HCEC 1CT (cell line): ENCODE measurements around the gene KNDC1.
"Not testable (repeated sequence)": the region's sequence is repeated elsewhere in the genome, so short reads cannot be mapped to it uniquely, and the experiment has no call there.

ENCODE experiments used
- DNase-seq: peaks from one replicate; pipeline ENCODE4 v3.0.0-alpha.2; 2017

KNDC1 gene

DNA sequence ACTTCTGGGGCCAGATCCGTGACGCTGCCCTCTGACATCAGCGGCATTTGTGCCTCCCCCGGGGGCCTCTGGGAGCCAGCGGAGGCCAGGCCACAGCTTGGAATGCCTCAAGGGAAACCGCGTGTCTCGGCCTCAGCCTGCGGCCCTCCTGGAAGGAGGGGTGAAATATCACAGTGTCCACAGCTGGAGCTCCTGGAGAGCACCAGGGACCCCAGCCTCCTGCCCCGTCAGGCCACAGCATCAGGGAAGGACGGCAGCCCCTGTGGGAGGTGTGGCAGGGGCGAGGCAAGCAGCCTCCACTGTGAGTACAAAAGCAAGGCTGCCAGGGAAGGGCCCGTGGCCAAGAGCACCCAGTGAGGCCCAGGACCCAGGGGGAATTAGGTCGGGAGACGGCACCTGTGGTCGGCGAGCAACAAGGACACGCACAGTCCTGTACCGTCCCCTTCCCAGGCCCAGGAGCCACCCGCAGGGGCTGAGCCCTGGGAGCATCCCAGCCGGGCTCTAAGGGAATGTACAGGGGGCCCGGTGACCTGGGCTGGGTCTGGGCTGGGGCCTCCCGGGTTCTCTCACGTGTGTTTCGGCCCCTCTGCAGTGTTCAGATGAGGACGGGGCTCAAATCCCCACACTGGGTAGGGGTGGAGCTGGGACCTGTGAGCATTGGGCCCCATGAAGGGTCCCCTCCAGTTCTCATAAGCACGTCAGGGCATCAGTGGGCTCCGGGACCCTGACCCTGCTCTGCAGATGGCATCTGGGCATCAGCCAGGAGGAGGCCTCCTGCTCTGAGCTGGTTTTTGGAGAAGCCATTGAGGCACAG is 18.7 kb upstream of the KNDC1 start:
- DNase-seq = no peak

- DNase-seq = no peak
These were observed 18.1 kb upstream of the KNDC1 start for GRCh38 chr10:133141958-133142340.

DNA sequence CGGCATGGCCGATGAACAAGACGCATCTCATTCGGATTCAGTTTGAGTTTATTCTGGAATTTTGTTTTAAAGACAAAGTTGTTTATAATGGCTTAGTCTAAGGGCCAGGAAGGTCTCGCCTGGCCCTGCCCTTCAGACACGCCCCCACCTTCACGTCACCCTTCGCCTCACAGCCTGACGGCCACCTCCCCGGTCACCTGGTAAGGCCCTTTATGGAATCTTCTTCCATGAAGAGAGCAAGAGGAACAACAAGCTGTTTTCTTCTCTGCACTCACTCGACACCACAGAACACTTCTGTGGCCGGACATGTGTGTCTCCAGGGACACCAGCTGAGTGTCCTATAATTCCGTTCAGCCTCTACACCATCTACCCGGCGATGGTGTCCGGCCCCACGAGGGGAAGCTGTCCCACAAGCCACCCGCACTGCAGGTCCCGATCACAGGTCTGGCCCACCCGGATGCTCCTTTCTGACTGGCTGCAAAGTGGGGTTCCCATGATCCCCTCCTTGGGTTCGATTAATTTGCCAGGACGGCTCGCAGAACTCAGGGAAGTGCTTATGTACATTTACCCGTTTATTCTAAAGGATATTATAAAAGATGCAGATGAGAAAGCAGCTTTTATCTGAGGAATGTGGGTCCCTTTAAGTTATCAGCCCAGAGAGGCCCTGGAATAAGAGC is 17.4 kb upstream of the KNDC1 start:
- no peak for DNase-seq

- no peak for DNase-seq
These were observed 16.9 kb upstream of the KNDC1 start for GRCh38 chr10:133143200-133143533.

DNA sequence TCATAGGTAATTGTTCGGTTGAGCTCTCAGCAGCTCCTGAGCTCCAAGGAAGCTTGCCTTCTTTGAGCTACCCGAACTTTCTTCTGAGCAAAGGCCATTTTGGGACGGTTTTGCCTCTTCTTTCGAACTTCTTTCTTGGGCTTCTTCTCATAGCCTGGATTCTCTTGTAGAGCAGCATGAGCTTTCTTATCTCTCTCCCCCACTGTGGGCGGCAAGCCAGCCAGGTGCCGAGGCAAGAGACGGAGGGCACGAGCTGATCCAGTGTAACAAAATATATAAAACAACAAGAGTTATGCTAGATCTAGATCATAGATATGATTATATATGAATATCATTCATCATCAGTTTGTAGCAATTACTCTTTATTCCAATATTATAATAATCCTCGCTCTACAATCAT is 16.5 kb upstream of the KNDC1 start:
- no peak for DNase-seq

GRCh38 chr10:133144771-133145170 is 15.2 kb upstream of the KNDC1 start:
- DNase-seq = no peak

DNA sequence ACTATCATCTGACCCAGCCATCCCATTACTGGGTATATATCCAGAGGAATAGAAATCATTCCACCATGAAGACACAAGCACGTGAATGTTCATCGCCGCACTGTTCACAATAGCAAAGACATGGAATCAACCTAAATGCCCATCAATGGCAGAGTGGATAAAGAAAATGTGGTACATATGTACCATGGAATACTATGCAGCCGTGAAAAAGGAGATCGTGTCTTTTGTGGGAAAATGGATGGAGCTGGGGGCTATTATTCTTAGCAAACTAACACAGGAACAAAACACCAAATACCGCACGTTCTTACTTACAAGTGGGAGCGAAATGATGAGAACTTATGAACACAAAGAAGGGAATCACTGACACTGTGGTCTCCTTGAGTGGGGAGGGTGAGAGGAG is 9.8 kb upstream of the KNDC1 start:
- DNase-seq = no peak

- DNase-seq = no peak
These were observed 9.4 kb upstream of the KNDC1 start for GRCh38 chr10:133150656-133151055.

- not testable (repeated sequence) for DNase-seq
These were observed 8.9 kb upstream of the KNDC1 start for GRCh38 chr10:133151071-133151470.

- no peak for DNase-seq
These were observed 8.5 kb upstream of the KNDC1 start for GRCh38 chr10:133151543-133151972.

DNA sequence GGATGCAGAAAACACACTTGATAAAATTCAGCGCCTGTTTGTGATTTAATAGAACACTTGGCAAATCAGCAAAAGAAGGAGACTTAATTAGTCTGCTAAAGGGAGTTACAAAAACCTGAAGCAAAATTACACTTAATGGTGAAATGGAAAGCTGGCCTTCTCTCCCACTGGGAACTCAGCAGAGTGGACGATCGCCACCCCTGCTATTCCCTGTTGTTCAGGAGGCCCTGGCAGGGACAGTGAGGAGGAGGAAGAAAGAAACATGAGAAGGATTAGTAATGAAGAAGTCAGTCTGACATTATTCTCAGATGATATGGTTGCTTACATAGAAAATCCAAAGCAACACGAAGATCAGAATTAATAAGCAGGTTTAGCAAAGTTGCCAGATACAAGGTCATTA is 5.6 kb upstream of the KNDC1 start:
- no peak for DNase-seq

DNA sequence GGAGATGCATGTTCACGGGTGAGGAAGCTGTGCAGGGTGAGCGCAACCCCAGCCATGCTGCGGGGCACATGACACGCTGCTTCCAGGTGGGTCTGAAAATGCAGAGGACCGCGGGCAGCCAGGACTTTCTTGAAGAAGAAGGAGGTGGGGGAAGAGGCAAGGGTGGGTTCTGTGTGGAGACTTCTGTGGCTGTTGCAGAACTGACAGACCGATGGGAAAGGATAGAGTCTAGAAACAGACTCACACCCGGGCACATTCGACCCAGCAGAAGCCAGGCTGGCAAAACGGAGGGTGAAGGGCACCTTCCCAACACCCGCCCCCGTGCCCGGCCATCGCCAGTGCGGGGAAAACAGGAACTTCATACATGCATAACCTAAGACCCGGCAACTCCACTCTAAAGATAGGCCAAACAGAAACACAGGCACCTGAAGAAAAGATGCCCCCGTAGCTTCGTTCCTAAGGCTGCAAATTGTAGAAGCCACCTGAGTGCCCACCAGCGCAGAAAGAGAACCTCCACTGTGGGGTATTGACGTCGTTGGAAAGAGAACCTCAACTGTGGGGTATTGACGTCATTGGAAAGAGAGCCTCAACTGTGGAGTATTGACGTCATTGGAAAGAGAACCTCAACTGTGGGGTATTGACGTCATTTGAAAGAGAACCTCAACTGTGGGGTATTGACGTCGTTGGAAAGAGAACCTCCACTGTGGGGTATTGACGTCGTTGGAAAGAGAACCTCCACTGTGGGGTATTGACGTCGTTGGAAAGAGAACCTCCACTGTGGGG is 4.8 kb upstream of the KNDC1 start:
- no peak for DNase-seq

DNA sequence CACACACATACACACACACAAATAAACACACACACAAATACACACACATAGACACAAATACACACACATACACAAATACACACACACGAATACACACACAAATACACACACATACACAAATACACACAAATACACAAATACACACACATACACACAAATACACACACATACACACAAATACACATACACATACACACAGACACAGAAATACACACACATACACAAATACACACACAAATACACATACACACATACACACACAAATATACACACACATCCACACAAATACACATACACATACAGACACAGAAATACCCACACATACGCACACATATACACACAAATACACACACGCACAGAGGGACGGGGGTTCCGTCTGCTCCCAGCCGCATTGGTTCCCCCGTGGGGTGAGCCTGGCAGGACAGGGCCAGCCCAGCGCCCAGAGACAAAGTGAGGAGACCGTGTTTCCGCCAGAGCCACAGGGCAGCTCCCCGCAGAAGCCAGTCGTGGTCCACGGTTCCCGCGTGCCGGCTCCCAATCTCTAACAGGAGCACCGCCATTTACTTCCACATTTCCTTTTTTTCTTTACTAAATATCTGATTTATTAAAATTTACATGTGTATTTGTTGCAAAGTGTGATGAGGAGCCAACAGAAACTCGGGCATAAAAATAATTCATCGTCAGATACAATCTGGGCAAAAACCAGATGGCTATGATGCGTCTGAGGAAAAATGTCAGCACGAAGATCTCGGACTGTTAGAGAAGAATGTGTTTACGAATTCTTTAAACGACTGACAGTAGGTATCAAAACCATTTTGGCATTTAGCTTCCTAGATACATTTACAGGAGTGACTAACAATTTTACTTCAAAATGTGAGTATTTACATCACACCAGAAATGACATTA is 3.1 kb upstream of the KNDC1 start:
- DNase-seq = no peak

- no peak for DNase-seq
These were observed 2.2 kb upstream of the KNDC1 start for GRCh38 chr10:133157662-133158436.

DNA sequence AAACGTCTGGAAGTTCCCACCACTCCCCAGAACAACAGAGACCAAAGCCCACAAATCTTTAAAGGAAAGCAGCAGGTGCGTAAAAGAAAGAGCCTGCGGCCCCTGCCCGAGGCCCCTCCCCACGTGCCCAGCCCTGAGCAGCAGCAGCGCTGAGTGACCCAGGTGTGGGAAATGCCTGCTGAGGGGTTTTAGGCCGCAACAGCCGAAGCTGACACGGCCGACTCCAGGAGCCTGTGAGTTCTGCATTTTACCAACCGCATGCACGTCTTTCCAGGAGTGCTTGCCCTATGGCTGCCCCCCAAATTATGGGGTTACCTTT is 1.6 kb upstream of the KNDC1 start:
- no peak for DNase-seq

- no peak for DNase-seq
These were observed 1.0 kb upstream of the KNDC1 start for GRCh38 chr10:133158756-133159610.

DNA sequence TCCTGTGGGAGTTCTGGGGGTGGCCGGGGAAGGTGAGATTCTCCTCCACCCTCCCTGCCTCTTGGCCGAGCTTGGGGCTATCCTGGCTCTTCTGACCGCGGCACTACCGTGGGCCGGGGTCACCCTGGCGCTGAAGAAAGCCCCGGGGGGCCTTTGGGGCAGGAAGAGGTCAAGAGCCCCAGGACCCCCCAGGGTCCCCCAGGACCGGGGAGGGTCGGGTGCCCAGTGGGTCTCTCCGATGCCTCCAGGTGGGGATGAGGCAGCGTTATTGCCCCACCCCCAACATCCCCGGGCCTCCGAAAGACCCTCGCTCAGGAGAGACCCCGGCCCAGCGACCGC is 439 bp upstream of the KNDC1 start:
- DNase-seq = no peak

- DNase-seq = no peak
These were observed 930 bp downstream of the KNDC1 start for GRCh38 chr10:133160826-133161471.

DNA sequence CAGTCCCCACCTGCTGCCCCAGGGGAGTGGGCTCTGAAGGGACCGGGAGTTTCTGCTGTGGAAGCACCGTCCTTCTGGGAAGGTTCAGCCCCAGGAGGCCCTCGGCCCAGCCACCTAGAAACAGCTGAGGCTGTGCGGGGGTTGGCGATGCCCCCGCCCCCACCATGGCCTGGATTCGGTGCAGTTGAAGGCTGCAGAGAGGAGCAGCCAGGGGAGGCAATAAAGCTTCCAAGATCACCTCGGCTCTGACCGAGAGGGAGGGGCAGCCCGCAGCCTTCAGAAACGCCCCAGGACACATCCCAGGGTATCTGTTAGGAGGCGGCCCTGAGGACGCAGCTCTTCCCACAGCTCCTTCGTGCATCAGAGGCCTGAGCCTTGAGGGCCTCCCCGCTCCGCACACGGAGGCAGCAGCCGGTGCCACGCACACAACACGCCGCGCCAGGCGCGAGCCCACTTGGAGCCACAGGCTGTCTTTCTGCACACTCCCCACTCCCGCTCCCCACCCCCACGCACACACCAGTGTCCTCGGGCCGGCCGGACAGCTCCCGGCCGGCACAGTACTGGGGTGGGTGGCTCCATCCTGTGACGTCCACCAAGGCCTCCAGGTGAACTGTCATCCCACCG is 1.6 kb downstream of the KNDC1 start:
- DNase-seq = no peak

DNA sequence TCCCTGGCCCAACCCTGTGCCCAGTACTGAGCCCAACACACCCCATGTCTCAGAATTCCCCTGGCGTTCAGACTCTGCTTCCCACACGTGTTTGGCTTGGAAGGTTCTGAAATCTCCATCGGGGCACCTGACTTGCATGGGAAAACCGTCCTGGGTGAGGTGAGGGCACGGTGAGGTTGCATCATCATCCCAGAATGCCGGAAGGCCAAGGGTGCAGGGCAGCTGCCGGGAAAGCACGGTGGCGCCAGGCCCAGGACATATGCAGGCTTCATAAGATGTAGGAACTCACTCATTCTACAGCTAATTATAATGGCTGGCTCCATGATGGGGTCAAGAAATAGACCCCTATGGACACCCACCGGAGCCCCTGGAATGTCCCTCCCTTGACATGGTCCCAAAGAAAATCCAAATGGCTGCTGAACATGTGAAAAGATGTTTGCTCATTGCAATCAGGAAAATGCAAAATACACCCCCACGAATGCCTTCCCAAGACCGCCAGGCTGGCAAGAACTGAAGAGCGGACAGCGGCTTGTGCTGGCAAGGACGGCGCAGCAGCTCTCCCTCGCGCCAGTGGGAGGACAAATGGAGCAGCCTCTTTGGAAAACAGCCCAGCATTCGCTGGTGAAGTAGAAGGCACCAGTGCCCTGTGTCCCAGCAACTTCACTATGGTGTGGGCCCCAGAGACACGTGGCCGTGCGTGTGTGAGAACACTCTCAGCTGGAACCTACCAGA is 2.3 kb downstream of the KNDC1 start:
- DNase-seq = no peak
